Activated CD4-positive, alpha-beta memory T cell treated with anti-CD3 and anti-CD28 coated beads for 36 hours (primary cell): Measurements from ENCODE around the gene RC3H1. TPM values are rescaled to one million over a fixed set of nuclear protein-coding genes. Genes with fewer than 3 reads are reported as not detected.

Experiments used
- CTCF ChIA-PET: fragments of 350-600 bp; sonication (Branson Sonifier 250); formaldehyde crosslinking; loops from one replicate; lab custom pipeline; 2021; ENCODE audit warnings: antibody characterized with exemption, inconsistent platforms; lab: Charles Lee
- POLR2A ChIA-PET: fragments of 350-600 bp; sonication (Branson Sonifier 250); formaldehyde crosslinking; loops from one replicate; lab custom pipeline; 2021; ENCODE audit warnings: antibody characterized with exemption; lab: Charles Lee
- DNase-seq: peaks from one replicate; pipeline ENCODE4 v3.0.0-alpha.2; 2020
- H3K27ac Mint-ChIP-seq: one replicate; pipeline ENCODE4 v1.8.0; 2021; ENCODE audit warnings: mixed read lengths
- H3K27me3 Mint-ChIP-seq: one replicate; pipeline ENCODE4 v1.8.0; 2021; ENCODE audit warnings: mixed read lengths
- H3K36me3 Mint-ChIP-seq: one replicate; pipeline ENCODE4 v1.8.0; 2021; ENCODE audit warnings: mixed read lengths
- H3K4me1 Mint-ChIP-seq: one replicate; pipeline ENCODE4 v1.8.0; 2021; ENCODE audit warnings: low read depth, mixed read lengths
- H3K4me3 Mint-ChIP-seq: one replicate; pipeline ENCODE4 v1.8.0; 2021; ENCODE audit warnings: mild to moderate bottlenecking, mixed read lengths
- H3K9me3 Mint-ChIP-seq: one replicate; pipeline ENCODE4 v1.8.0; 2021; ENCODE audit warnings: mixed read lengths
- intact Hi-C: fragments of 100-400 bp; cut with micrococcal nuclease; formaldehyde crosslinking; loops from one replicate; pipeline ENCODE4 v1.15.1; 2023
- total RNA-seq, 2 experiments: library from RNA; stranded (reverse); gene quantifications; one replicate each; pipeline ENCODE4 v1.2.3, GENCODE V29; 2021

Gene RC3H1
- total RNA-seq, 2 experiments from 2014 or later: 26.6 to 26.8 TPM

- POLR2A ChIA-PET: no interaction called here
- Mint-ChIP-seq H3K27ac (no peak overlapping the region), H3K4me3 (no peak overlapping the region), H3K9me3 (no peaks in the 10 kb centered on the region), H3K27me3 (no peaks in the 10 kb centered on the region), H3K4me1 (peaks cover 8% of the 10 kb centered on the region), H3K36me3 (peaks cover 6% of the 10 kb centered on the region)
- DNase-seq: no peak
- intact Hi-C loops: no loop called here
- CTCF ChIA-PET: no interaction called here
Measured at GRCh38 chr1:173900992-173901391, 121.2 kb downstream of the RC3H1 start.

GRCh38 chr1:173900427-173900826, 121.7 kb downstream of the RC3H1 start:
- H3K4me1 Mint-ChIP-seq: peaks cover 8% of the 10 kb centered on the region
- ChIA-PET CTCF (no interaction called here), POLR2A (no interaction called here)
- no peak for DNase-seq
- H3K27ac Mint-ChIP-seq: no peak overlapping the region
- H3K36me3 Mint-ChIP-seq: peaks cover 6% of the 10 kb centered on the region
- intact Hi-C loops: no loop called here
- no peaks in the 10 kb centered on the region for H3K27me3 Mint-ChIP-seq
- H3K9me3 Mint-ChIP-seq: no peaks in the 10 kb centered on the region
- no peak overlapping the region for H3K4me3 Mint-ChIP-seq

- no peak for DNase-seq
- POLR2A ChIA-PET: no interaction called here
- intact Hi-C loops: no loop called here
- peaks cover 7% of the 10 kb centered on the region for H3K36me3 Mint-ChIP-seq
- CTCF ChIA-PET: no interaction called here
- H3K4me1 Mint-ChIP-seq: peaks cover 4% of the 10 kb centered on the region
- H3K4me3 Mint-ChIP-seq: no peak overlapping the region
- no peaks in the 10 kb centered on the region for H3K9me3 Mint-ChIP-seq
- H3K27ac Mint-ChIP-seq: no peak overlapping the region
- H3K27me3 Mint-ChIP-seq: no peaks in the 10 kb centered on the region
Measured at GRCh38 chr1:173894189-173894588, 128.0 kb downstream of the RC3H1 start.

GRCh38 chr1:173893611-173894010, 128.5 kb downstream of the RC3H1 start:
- H3K27ac Mint-ChIP-seq: no peak overlapping the region
- intact Hi-C loops: no loop called here
- CTCF ChIA-PET: no interaction called here
- no peaks in the 10 kb centered on the region for H3K27me3 Mint-ChIP-seq
- DNase-seq: no peak
- peaks cover 7% of the 10 kb centered on the region for H3K36me3 Mint-ChIP-seq
- POLR2A ChIA-PET: no interaction called here
- H3K9me3 Mint-ChIP-seq: no peaks in the 10 kb centered on the region
- H3K4me1 Mint-ChIP-seq: peaks cover 4% of the 10 kb centered on the region
- no peak overlapping the region for H3K4me3 Mint-ChIP-seq

- no peaks in the 10 kb centered on the region for H3K9me3 Mint-ChIP-seq
- no peaks in the 10 kb centered on the region for H3K27me3 Mint-ChIP-seq
- peaks cover 34% of the 10 kb centered on the region for H3K36me3 Mint-ChIP-seq
- intact Hi-C loops: no loop called here
- H3K4me1 Mint-ChIP-seq: peaks cover 23% of the 10 kb centered on the region
- DNase-seq: no peak
- CTCF ChIA-PET: no interaction called here
- POLR2A ChIA-PET: interaction anchor here (0.9 kb wide), 1 partner anchor 22 kb away, joined by 3 read pairs; the partner anchor contains the start of genes GAS5 and ZBTB37
- H3K27ac Mint-ChIP-seq: no peak overlapping the region
- H3K4me3 Mint-ChIP-seq: no peak overlapping the region
Measured at GRCh38 chr1:173889885-173890284, 132.3 kb downstream of the RC3H1 start.

- no peak overlapping the region for H3K4me3 Mint-ChIP-seq
- no peaks in the 10 kb centered on the region for H3K9me3 Mint-ChIP-seq
Measured at GRCh38 chr1:173888749-173889148, 133.4 kb downstream of the RC3H1 start.

GRCh38 chr1:173887627-173888026, 134.5 kb downstream of the RC3H1 start:
- Mint-ChIP-seq H3K4me3 (no peak overlapping the region), H3K27ac (no peak overlapping the region)
- CTCF ChIA-PET: no interaction called here

More at GRCh38 chr1:173888749-173889148, 133.4 kb downstream of the RC3H1 start:
- POLR2A ChIA-PET: interaction anchor here (0.9 kb wide), 1 partner anchor 20 kb away, joined by 3 read pairs; the partner anchor contains the start of genes GAS5 and ZBTB37
- Mint-ChIP-seq H3K4me1 (peaks cover 23% of the 10 kb centered on the region), H3K27ac (no peak overlapping the region), H3K27me3 (no peaks in the 10 kb centered on the region), H3K36me3 (peaks cover 35% of the 10 kb centered on the region)
- CTCF ChIA-PET: no interaction called here
- intact Hi-C loops: no loop called here
- no peak for DNase-seq

GRCh38 chr1:173886746-173887611, 135.2 kb downstream of the RC3H1 start:
- Mint-ChIP-seq H3K9me3 (no peaks in the 10 kb centered on the region), H3K27ac (no peak overlapping the region), H3K4me3 (no peak overlapping the region), H3K36me3 (peaks cover 35% of the 10 kb centered on the region), H3K27me3 (no peaks in the 10 kb centered on the region), H3K4me1 (peaks cover 23% of the 10 kb centered on the region)
- DNase-seq: no peak
- ChIA-PET POLR2A (interaction anchor here (0.5 kb wide), 1 partner anchor 57 kb away, joined by 4 read pairs; no protein-coding TSS in a partner anchor), CTCF (no interaction called here)
- intact Hi-C loops: no loop called here

More at GRCh38 chr1:173887627-173888026, 134.5 kb downstream of the RC3H1 start:
- intact Hi-C loops: no loop called here
- Mint-ChIP-seq H3K27me3 (no peaks in the 10 kb centered on the region), H3K4me1 (peaks cover 23% of the 10 kb centered on the region), H3K9me3 (no peaks in the 10 kb centered on the region), H3K36me3 (peaks cover 35% of the 10 kb centered on the region)
- no peak for DNase-seq
- POLR2A ChIA-PET: no interaction called here

GRCh38 chr1:173884701-173885100, 137.5 kb downstream of the RC3H1 start:
- intact Hi-C loops: no loop called here
- ChIA-PET CTCF (no interaction called here), POLR2A (no interaction called here)
- DNase-seq: no peak
- Mint-ChIP-seq H3K9me3 (no peaks in the 10 kb centered on the region), H3K27ac (no peak overlapping the region), H3K36me3 (peaks cover 31% of the 10 kb centered on the region), H3K4me1 (peaks cover 19% of the 10 kb centered on the region), H3K4me3 (no peak overlapping the region), H3K27me3 (no peaks in the 10 kb centered on the region)

Other genes starting within 250 kb of the RC3H1 start
- 10 to 100 TPM; 43.1 to 43.6 TPM for gene DARS2, start 197.7 kb downstream of the RC3H1 start, total RNA-seq
- gene CENPL, start 197.5 kb downstream of the RC3H1 start, total RNA-seq: 10 to 100 TPM; 24.5 to 26.3 TPM
- 100 to 1,000 TPM; 913 to 929 TPM for gene GAS5, start 154.4 kb downstream of the RC3H1 start, total RNA-seq
- gene ZBTB37, start 154.0 kb downstream of the RC3H1 start, total RNA-seq: 1 to 10 TPM; 8.2 to 8.3 TPM
- gene SERPINC1, start 105.0 kb downstream of the RC3H1 start, total RNA-seq: not detected
- 10 to 100 TPM; 30.5 to 30.9 TPM for gene RABGAP1L, start 137.2 kb upstream of the RC3H1 start, total RNA-seq